HG02943 (cell line): Measurements from ENCODE around the gene MYL7.
"Not testable (repeated sequence)": the region's sequence is repeated elsewhere in the genome, so short reads cannot be mapped to it uniquely, and the experiment has no call there.

Experiments used
- ATAC-seq: cut with Tn5 transposase; IDR thresholded peaks from one replicate; pipeline ENCODE4 v1.9.1; 2021; ENCODE audit warnings: mild to moderate bottlenecking, low read depth, moderate library complexity; ENCODE audit not compliant: unreplicated experiment

MYL7 gene

GRCh38 chr7:44141221-44141850 lies at the start of gene MYL7:
Gene MYL7, minus strand, starts transcription at chr7:44141332. Its CDS starts 27 bp downstream, at chr7:44141305.
- no peak for ATAC-seq

GRCh38 chr7:44189993-44190872 lies 49.1 kb upstream of the MYL7 start:
- ATAC-seq = no peak

- ATAC-seq = no peak
Measured at GRCh38 chr7:44189286-44189992, 48.3 kb upstream of the MYL7 start, which contains the start of gene GCK. Gene GCK, minus strand, starts transcription at chr7:44189439. Its CDS starts 486 bp downstream, at chr7:44188953.

- no peak for ATAC-seq
Measured at GRCh38 chr7:44188480-44189225, 47.5 kb upstream of the MYL7 start.

GRCh38 chr7:44187636-44188416 lies 46.7 kb upstream of the MYL7 start:
- no peak for ATAC-seq

- no peak for ATAC-seq
Measured at GRCh38 chr7:44186736-44187135, 45.6 kb upstream of the MYL7 start.

GRCh38 chr7:44185729-44186128 lies 44.6 kb upstream of the MYL7 start:
- ATAC-seq = no peak

- ATAC-seq = no peak
Measured at GRCh38 chr7:44184873-44185446, 43.8 kb upstream of the MYL7 start.

- ATAC-seq = no peak
Measured at GRCh38 chr7:44184206-44184872, 43.2 kb upstream of the MYL7 start.

- no peak for ATAC-seq
Measured at GRCh38 chr7:44183386-44183785, 42.3 kb upstream of the MYL7 start.

- no peak for ATAC-seq
Measured at GRCh38 chr7:44182827-44183226, 41.7 kb upstream of the MYL7 start.

GRCh38 chr7:44180631-44181030 lies 39.5 kb upstream of the MYL7 start:
- ATAC-seq = no peak

- ATAC-seq = no peak
Measured at GRCh38 chr7:44177570-44178131, 36.5 kb upstream of the MYL7 start.

- no peak for ATAC-seq
Measured at GRCh38 chr7:44176486-44176885, 35.4 kb upstream of the MYL7 start.

GRCh38 chr7:44175730-44176129 lies 34.6 kb upstream of the MYL7 start:
- no peak for ATAC-seq

GRCh38 chr7:44174694-44174948 lies 33.5 kb upstream of the MYL7 start:
- ATAC-seq = not testable (repeated sequence)

GRCh38 chr7:44173911-44174693 lies 33.0 kb upstream of the MYL7 start:
- no peak for ATAC-seq

GRCh38 chr7:44172803-44173424 lies 31.8 kb upstream of the MYL7 start:
- no peak for ATAC-seq
